Gastroesophageal sphincter (tissue), 4 donors: ENCODE results near the gene SHISAL1. TPM values are rescaled to one million over a fixed set of nuclear protein-coding genes. Genes with fewer than 3 reads are reported as not detected.

ENCODE experiments used
- ATAC-seq: fragments of 150-250 bp; one replicate; pipeline ENCODE4 v1.9.1; 2016; ENCODE audit warnings: mild to moderate bottlenecking, moderate library complexity
- H3K27ac ChIP-seq, 4 donors: fragments of 200-600 bp; sonication (generic) in 3 of 4; 1 replicate in 3 of 4; 2 replicates in 1 of 4; pipeline ENCODE4 v1.5.1; 2016 to 2019
- H3K27me3 ChIP-seq: fragments of 200-600 bp; sonication (generic); one replicate; pipeline ENCODE4 v1.5.1; 2019
- H3K36me3 ChIP-seq, 2 donors: fragments of 200-600 bp; sonication (generic); one replicate each; pipeline ENCODE4 v1.5.1; 2019; ENCODE audit warnings: control low read depth in 1 of 2
- H3K4me1 ChIP-seq, 3 donors: fragments of 200-600 bp; sonication (generic); 1 replicate in 2 of 3; 2 replicates in 1 of 3; pipeline ENCODE4 v1.5.1; 2016 to 2019; ENCODE audit warnings: control low read depth in 2 of 3
- H3K4me3 ChIP-seq, 2 donors: fragments of 200-600 bp; sonication (generic); one replicate each; pipeline ENCODE4 v1.5.1; 2019; ENCODE audit warnings: mild to moderate bottlenecking in 1 of 2, moderate library complexity in 1 of 2
- H3K9me3 ChIP-seq, 3 donors: fragments of 200-600 bp; sonication (generic); one replicate each; pipeline ENCODE4 v1.5.1; 2017 to 2019; ENCODE audit warnings: control low read depth in 2 of 3
- EP300 ChIP-seq: sonication (generic); formaldehyde crosslinking; IDR thresholded peaks from one replicate; pipeline ENCODE4 v1.6.1; 2017; ENCODE audit warnings: antibody characterized with exemption, mild to moderate bottlenecking
- POLR2A ChIP-seq, 2 donors: fragments of 450-650 bp; IDR thresholded peaks; one replicate each; pipeline ENCODE4 v1.6.1; 2017; ENCODE audit warnings: antibody characterized with exemption in 2 of 2, mild to moderate bottlenecking in 2 of 2, moderate library complexity in 1 of 2
- POLR2AphosphoS5 ChIP-seq: sonication (generic); formaldehyde crosslinking; IDR thresholded peaks from one replicate; pipeline ENCODE4 v1.6.1; 2017; ENCODE audit warnings: antibody characterized with exemption
- WGBS, 2 donors: methylation state at CpG; one replicate each; pipeline ENCODE4 v1.1.5; 2018; ENCODE audit warnings: low coverage in 1 of 2; 5-methylcytosine and 5-hydroxymethylcytosine counted together
- total RNA-seq, 4 donors: library from RNA; depleted of rRNA; stranded (reverse); fragments of >200 nt; gene quantifications; one replicate each; pipeline ENCODE4 v1.1.0, GENCODE V29; 2016
- TF ChIP-seq, protein P1 (sequence below), 4 experiments: fragments of 200-600 bp in 2 of 4; fragments of 450-650 bp in 2 of 4; sonication (generic) in 1 of 4; IDR thresholded peaks; one replicate each; pipeline ENCODE4 v1.5.1; 2017 to 2019; ENCODE audit warnings: antibody characterized with exemption in 4 of 4, mild to moderate bottlenecking in 2 of 4, moderate library complexity in 2 of 4

SHISAL1 gene
- total RNA-seq, 4 donors from 2014 or later = 4.5 to 23.1 (median 6.2) TPM

DNA sequence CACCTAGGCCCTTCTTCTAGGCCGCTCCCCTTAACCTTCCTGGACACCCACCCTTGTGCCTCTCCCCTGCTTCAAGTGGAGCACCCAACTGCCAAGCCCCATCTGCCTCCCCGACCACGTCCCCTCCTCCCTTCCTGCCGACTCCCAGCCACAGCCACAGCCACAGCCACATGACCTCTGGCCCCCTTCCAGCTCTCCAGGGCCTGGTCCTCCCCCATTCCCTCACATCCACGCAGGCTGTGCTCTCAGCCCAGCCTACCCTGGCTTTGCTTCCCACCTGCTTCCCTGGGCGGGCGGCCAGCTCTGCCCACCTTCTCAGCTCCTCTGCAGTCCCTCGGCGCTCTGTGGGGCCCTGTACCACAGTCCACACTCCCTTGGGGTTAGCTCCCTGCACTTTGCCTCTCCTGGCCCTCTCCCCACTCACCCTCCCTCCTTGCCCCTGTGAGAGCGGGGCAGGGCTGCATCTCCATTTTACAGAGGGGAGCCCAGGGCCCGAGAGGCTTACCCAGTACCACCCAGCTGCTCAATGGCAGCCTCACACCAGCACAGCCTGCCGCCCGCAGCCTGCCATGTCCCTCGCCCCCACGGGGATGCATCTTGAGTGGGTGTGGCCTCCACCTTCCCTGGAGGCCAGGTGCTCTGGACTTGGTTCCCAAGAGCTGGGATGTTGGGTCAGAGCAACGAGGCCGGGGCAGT lies 111.7 kb downstream of the SHISAL1 start:
- H3K9me3 ChIP-seq = no peaks in the 10 kb centered on the region
- no peak overlapping the region for H3K4me3 ChIP-seq
- WGBS, 2 donors = 66 to 80% methylated on average over 1 to 7 of the region's 17 CpGs
- no peaks in the 10 kb centered on the region for H3K36me3 ChIP-seq
- peaks cover 0 to 8% (median 0%) of the 10 kb centered on the region in 3 donors for H3K4me1 ChIP-seq
- TF ChIP-seq POLR2AphosphoS5 (no peak), EP300 (no peak), POLR2A (IDR thresholded peaks at IDR 0.05) (no peak)
- TF ChIP-seq, protein P1, sequence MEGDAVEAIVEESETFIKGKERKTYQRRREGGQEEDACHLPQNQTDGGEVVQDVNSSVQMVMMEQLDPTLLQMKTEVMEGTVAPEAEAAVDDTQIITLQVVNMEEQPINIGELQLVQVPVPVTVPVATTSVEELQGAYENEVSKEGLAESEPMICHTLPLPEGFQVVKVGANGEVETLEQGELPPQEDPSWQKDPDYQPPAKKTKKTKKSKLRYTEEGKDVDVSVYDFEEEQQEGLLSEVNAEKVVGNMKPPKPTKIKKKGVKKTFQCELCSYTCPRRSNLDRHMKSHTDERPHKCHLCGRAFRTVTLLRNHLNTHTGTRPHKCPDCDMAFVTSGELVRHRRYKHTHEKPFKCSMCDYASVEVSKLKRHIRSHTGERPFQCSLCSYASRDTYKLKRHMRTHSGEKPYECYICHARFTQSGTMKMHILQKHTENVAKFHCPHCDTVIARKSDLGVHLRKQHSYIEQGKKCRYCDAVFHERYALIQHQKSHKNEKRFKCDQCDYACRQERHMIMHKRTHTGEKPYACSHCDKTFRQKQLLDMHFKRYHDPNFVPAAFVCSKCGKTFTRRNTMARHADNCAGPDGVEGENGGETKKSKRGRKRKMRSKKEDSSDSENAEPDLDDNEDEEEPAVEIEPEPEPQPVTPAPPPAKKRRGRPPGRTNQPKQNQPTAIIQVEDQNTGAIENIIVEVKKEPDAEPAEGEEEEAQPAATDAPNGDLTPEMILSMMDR (IDR thresholded peaks at IDR 0.05) = no peak
- H3K27me3 ChIP-seq = peaks cover 63% of the 10 kb centered on the region
- no peak overlapping the region for H3K27ac ChIP-seq
- peak; percentile 25 for ATAC-seq

DNA sequence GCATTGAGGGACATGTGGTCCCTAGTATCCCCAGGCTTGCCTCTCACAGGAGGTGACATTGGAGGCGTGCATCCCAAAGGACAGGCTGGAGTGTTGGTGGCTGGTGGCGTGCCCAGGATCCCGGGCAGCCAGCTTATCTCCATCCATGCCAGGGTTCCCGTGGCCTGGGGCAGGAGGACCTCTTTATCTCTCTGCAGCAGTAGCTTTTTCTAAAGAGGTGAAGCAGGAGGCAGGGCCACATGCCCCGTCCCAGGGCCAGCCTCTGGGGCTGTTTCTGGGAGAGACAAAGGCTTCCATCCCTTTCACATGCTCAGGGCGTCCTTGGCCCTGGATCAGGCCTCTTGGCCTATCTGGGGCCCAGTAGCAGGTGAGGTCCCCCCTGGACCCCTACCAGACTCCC lies 112.3 kb downstream of the SHISAL1 start:
- no peaks in the 10 kb centered on the region for H3K36me3 ChIP-seq
- no peaks in the 10 kb centered on the region for H3K9me3 ChIP-seq
- H3K4me3 ChIP-seq = no peak overlapping the region
- H3K4me1 ChIP-seq = peaks cover 0 to 13% (median 0%) of the 10 kb centered on the region in 3 donors
- TF ChIP-seq EP300 (no peak), POLR2A (IDR thresholded peaks at IDR 0.05) (no peak), POLR2AphosphoS5 (no peak)
- TF ChIP-seq, protein P1 (IDR thresholded peaks at IDR 0.05) = no peak
- ATAC-seq = no peak
- H3K27me3 ChIP-seq = peaks cover 60% of the 10 kb centered on the region
- no CpG with 5 or more reads among the region's 6 CpGs for whole genome bisulfite sequencing, 2 donors
- H3K27ac ChIP-seq = no peak overlapping the region

DNA sequence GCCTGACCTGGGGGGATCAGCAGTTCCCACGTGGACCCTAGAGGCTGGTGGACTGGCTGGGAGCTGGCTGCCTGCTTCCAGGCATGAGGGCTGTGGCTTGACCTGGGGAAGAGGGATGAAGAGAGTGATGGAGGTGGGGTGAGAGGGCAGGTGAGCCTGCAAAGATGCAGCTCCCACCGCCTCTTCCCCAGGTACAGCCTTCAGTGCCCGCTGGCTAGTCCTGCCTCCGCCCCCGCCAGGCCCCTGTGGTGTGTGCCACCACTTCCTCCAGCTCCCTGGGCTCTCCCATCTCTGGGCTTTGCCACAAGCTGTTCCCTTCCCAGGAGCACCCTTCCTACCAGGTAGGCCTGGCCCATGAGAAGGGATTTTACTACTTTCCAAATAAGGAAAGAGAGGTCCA lies 112.9 kb downstream of the SHISAL1 start:
- Histone ChIP-seq H3K27me3 (peaks cover 62% of the 10 kb centered on the region), H3K9me3 (no peaks in the 10 kb centered on the region), H3K4me3 (no peak overlapping the region), H3K4me1 (peaks cover 0 to 14% (median 0%) of the 10 kb centered on the region in 3 donors), H3K36me3 (no peaks in the 10 kb centered on the region), H3K27ac (no peak overlapping the region)
- TF ChIP-seq, protein P1 (IDR thresholded peaks at IDR 0.05) = no peak
- TF ChIP-seq EP300 = no peak
- TF ChIP-seq POLR2A (IDR thresholded peaks at IDR 0.05) = no peak
- no peak for TF ChIP-seq POLR2AphosphoS5
- 84 to 100% methylated on average over 2 to 3 of the region's 5 CpGs for WGBS, 2 donors
- no peak for ATAC-seq

DNA sequence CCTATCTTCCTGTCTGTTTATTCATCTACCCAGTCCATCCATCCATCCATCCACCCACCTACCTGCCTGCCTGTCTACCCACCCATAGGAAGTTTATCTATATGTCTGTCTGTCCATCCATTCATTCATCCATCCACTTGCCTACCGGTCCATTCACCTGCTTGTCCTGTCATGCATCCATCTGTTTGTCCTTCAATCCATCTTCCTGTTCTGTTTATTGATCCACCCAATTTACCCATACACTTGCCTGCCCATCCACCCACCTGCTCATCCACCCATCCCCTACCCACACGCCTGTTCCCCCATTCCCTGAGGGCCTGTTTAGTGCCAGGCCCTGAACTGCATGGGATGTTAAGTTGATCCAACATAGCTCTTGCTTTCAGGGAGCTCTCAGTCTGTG lies 113.6 kb downstream of the SHISAL1 start:
- no peak for ATAC-seq
- 97 to 100% methylated on average over 1 to 2 of the region's 2 CpGs for WGBS, 2 donors
- Histone ChIP-seq H3K9me3 (no peaks in the 10 kb centered on the region), H3K36me3 (no peaks in the 10 kb centered on the region), H3K4me3 (no peak overlapping the region), H3K27ac (no peak overlapping the region), H3K4me1 (peaks cover 0 to 14% (median 0%) of the 10 kb centered on the region in 3 donors), H3K27me3 (peaks cover 64% of the 10 kb centered on the region)
- no peak for TF ChIP-seq EP300
- no peak for TF ChIP-seq POLR2AphosphoS5
- TF ChIP-seq, protein P1 (IDR thresholded peaks at IDR 0.05) = no peak
- TF ChIP-seq POLR2A (IDR thresholded peaks at IDR 0.05) = no peak

DNA sequence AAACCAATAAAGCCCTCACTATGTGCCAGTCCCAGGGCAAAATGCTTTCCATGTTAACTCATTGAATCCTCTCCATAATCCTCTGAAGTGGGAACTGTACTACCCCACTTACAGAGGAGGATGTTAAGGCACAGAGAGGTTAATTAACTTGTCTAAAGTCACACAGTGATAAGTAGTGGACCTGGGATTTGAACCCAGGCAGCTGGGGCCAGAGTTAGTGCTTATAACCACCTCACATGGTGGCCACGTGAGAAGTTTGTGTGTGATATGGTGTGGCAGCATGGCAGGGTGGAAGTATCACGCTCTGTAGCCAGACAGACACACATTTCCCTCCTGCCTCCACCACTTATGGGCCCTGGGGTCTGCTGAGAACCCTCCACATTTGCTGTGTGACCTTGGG lies 115.5 kb downstream of the SHISAL1 start:
- no peak for ATAC-seq
- H3K27me3 ChIP-seq = peaks cover 68% of the 10 kb centered on the region
- H3K4me1 ChIP-seq = peaks cover 0 to 14% (median 0%) of the 10 kb centered on the region in 3 donors
- no peak overlapping the region for H3K27ac ChIP-seq
- TF ChIP-seq POLR2AphosphoS5 = no peak
- TF ChIP-seq, protein P1 (IDR thresholded peaks at IDR 0.05) = no peak
- no peaks in the 10 kb centered on the region for H3K36me3 ChIP-seq
- 83% methylated on average over 1 of the region's 2 CpGs; no CpG with 5 or more reads in 1 of the 2 donors for WGBS, 2 donors
- no peaks in the 10 kb centered on the region for H3K9me3 ChIP-seq
- no peak overlapping the region for H3K4me3 ChIP-seq
